HUES6 (cell line): ENCODE results near the gene UTP15.

ENCODE experiments used
- H3K27ac ChIP-seq: 2 replicates; pipeline ENCODE4 v1.7.0; 2013; ENCODE audit warnings: low read depth, mild to moderate bottlenecking, low read length, inconsistent platforms
- H3K27me3 ChIP-seq: 2 replicates; pipeline ENCODE4 v1.6.1; 2013; ENCODE audit warnings: low read length; ENCODE audit not compliant: control insufficient read depth, insufficient read depth
- H3K36me3 ChIP-seq: 2 replicates; pipeline ENCODE4 v1.6.1; 2013; ENCODE audit warnings: low read length; ENCODE audit not compliant: control insufficient read depth, insufficient read depth
- H3K4me1 ChIP-seq: 2 replicates; pipeline ENCODE4 v1.6.1; 2013; ENCODE audit warnings: low read length; ENCODE audit not compliant: control insufficient read depth, insufficient read depth
- H3K4me3 ChIP-seq: 2 replicates; pipeline ENCODE4 v1.5.1; 2013; ENCODE audit warnings: low read depth, low read length
- H3K9ac ChIP-seq: one replicate; pipeline ENCODE4 v1.6.1; 2013; ENCODE audit warnings: mild to moderate bottlenecking, low read length
- H3K9me3 ChIP-seq: 2 replicates; pipeline ENCODE4 v1.6.1; 2013; ENCODE audit warnings: low read depth, low read length; ENCODE audit not compliant: control insufficient read depth, insufficient read depth

UTP15 gene

DNA sequence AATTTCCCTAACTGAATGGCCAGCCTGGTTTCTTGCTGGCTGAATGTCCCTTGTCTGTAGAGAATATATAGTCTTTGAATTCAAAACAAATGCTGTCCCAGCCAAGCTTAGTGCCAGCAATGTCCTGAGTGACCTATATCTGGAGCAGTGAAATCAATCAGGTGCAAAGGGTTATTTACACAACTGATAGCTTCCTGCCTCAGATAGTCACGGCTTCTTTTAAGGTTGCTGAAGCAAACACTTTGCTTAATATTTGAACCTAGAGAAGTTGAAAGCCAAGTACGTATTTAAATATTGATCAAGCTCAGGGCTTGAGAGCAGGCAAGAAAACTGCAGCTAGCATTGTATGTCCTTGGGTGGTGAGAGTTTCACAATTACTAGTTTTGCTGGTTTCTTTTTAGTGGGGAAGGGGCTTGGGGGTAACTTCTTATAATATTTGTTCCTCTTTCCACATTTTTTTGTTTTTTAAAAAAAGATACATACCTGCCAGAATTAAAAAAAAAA lies 58.4 kb downstream of the UTP15 start:
- H3K9ac ChIP-seq, result no peak overlapping the region
- no peak overlapping the region for H3K27ac ChIP-seq
- H3K4me3 ChIP-seq, result no peak overlapping the region
- H3K36me3 ChIP-seq, result no peaks in the 10 kb centered on the region
- peaks cover 12% of the 10 kb centered on the region for H3K4me1 ChIP-seq
- H3K27me3 ChIP-seq, result peaks cover 36% of the 10 kb centered on the region
- H3K9me3 ChIP-seq, result no peaks in the 10 kb centered on the region

- no peaks in the 10 kb centered on the region for H3K36me3 ChIP-seq
- peak overlapping the region; percentile 64; the same call in 1 of the 2 replicates for H3K4me3 ChIP-seq
- peaks cover 44% of the 10 kb centered on the region for H3K27me3 ChIP-seq
- H3K27ac ChIP-seq, result no peak overlapping the region
- H3K4me1 ChIP-seq, result peaks cover 12% of the 10 kb centered on the region
- no peaks in the 10 kb centered on the region for H3K9me3 ChIP-seq
- no peak overlapping the region for H3K9ac ChIP-seq
Measured at GRCh38 chr5:73624888-73625287, 59.3 kb downstream of the UTP15 start.

GRCh38 chr5:73625372-73625943 lies 59.9 kb downstream of the UTP15 start:
- peaks cover 47% of the 10 kb centered on the region for H3K27me3 ChIP-seq
- H3K27ac ChIP-seq, result no peak overlapping the region
- no peaks in the 10 kb centered on the region for H3K9me3 ChIP-seq
- peaks cover 12% of the 10 kb centered on the region for H3K4me1 ChIP-seq
- peak overlapping the region; percentile 39 for H3K9ac ChIP-seq
- no peaks in the 10 kb centered on the region for H3K36me3 ChIP-seq
- peak overlapping the region; percentile 64 for H3K4me3 ChIP-seq

DNA sequence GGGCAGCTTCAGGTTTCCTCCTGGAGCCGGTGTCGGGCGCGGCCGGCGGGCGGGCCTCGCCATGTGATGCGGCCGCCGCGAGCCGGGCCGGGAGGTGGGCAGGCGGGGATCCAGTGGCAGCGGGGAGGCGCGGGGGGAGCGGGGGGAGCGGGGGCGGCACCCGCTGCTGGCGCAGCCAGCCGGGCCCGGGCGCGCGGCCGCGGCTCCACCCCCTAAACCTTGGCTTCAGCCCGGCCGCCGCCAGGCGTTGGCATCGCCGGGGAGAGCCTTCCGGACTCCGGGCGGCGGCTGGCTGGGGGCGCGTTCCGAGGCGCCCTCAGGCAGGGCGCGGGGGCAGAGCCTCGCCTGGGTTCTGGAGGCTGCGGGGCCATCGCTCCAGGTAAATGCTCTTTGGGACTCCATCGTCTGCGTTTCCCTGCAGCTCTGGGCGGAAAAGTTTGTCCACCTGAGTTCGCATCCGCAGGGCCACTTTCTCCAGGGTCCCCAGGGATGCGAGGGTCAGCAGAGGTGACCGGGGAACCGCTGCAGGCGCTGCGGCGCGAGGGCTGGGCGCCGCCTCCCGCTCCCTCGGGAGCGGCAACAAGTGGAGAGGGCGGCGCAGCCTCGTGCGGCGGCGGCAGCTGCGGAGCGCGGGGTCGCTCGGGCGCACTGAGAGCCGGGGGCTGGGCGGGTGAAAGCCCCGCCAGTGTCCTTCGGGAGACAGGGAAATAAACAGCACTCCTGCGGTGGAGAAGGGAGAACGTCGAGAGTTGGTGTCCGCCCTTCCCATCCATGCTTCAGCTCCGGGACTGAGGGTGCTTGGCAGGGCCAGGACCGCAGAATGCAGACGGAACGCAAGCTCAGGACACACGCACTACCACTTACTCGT lies 60.6 kb downstream of the UTP15 start, which contains the start of gene ARHGEF28:
TSS of gene ARHGEF28 (plus strand) at position 253 of the 868 bp plus-strand sequence. CDS start 58,656 bp downstream, outside the sequence.
- Histone ChIP-seq H3K36me3 (no peaks in the 10 kb centered on the region), H3K27ac (no peak within 1 kb of the TSS), H3K9me3 (no peaks in the 10 kb centered on the region), H3K9ac (peak within 1 kb of the TSS; percentile 60), H3K27me3 (peaks cover 54% of the 10 kb centered on the region), H3K4me3 (peak within 1 kb of the TSS; percentile 64), H3K4me1 (peaks cover 12% of the 10 kb centered on the region)

DNA sequence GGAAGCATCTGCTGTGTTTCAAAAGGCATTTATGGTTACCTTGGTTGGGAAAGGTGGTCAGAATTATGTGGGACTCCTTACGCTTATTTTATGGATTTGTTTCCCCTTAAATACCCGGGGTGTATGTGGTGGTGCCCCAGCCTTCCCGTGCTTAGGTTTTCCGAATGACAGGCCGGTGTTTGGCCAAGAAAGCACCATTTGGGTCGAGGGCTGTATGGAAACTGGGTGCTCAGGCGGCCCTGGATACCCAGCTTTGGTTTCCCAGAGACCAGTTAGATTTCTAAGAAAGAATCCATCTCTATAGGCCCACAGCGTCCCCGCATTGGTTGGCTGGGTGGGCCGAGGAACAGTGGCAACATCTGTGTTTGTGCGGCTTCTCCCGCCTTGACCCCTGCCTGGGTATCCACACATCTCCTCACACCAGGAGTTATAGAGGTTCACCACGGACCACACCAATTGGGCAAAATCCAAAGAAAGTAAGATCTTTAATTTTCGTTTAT lies 61.3 kb downstream of the UTP15 start:
- H3K4me3 ChIP-seq, result peak overlapping the region; percentile 64
- H3K27ac ChIP-seq, result no peak overlapping the region
- H3K9me3 ChIP-seq, result no peaks in the 10 kb centered on the region
- H3K4me1 ChIP-seq, result peaks cover 12% of the 10 kb centered on the region
- H3K27me3 ChIP-seq, result peaks cover 58% of the 10 kb centered on the region
- no peak overlapping the region for H3K9ac ChIP-seq
- no peaks in the 10 kb centered on the region for H3K36me3 ChIP-seq

GRCh38 chr5:73629456-73629855 lies 63.9 kb downstream of the UTP15 start:
- H3K9me3 ChIP-seq, result no peaks in the 10 kb centered on the region
- peaks cover 12% of the 10 kb centered on the region for H3K4me1 ChIP-seq
- no peak overlapping the region for H3K9ac ChIP-seq
- peaks cover 58% of the 10 kb centered on the region for H3K27me3 ChIP-seq
- no peak overlapping the region for H3K27ac ChIP-seq
- no peak overlapping the region for H3K4me3 ChIP-seq
- H3K36me3 ChIP-seq, result no peaks in the 10 kb centered on the region

DNA sequence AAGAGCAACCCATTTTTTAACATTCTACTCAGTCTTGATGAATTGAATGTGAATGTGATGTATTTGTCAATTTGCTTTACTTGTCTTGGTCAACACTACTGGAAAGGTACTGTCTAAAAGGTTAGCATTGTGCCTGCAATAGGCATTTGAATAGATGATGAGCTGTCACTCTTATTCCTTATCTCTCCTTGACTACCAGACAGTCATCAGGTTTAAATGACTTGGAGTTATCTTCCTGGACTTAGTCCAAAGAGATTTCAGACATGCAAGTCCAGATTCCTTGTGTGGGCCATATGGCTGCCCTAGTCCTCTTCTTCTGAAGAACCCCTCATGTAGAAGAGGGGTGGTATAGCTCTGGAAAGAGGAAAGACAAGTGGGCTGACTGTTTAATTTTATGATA lies 65.2 kb downstream of the UTP15 start:
- Histone ChIP-seq H3K36me3 (no peaks in the 10 kb centered on the region), H3K9me3 (no peaks in the 10 kb centered on the region), H3K4me1 (0 out of 2 replicates have a peak, but pooled peaks cover 4% of the 10 kb centered on the region), H3K4me3 (no peak overlapping the region), H3K27me3 (peaks cover 53% of the 10 kb centered on the region), H3K9ac (no peak overlapping the region), H3K27ac (no peak overlapping the region)

- H3K4me1 ChIP-seq, result 0 out of 2 replicates have a peak, but pooled peaks cover 3% of the 10 kb centered on the region
- no peak overlapping the region for H3K9ac ChIP-seq
- H3K9me3 ChIP-seq, result no peaks in the 10 kb centered on the region
- peaks cover 47% of the 10 kb centered on the region for H3K27me3 ChIP-seq
- no peaks in the 10 kb centered on the region for H3K36me3 ChIP-seq
- no peak overlapping the region for H3K4me3 ChIP-seq
- no peak overlapping the region for H3K27ac ChIP-seq
Measured at GRCh38 chr5:73631500-73631899, 66.0 kb downstream of the UTP15 start.
